T-helper 1 cell (primary cell): Measurements from ENCODE around the gene GPX4.
"Not testable (repeated sequence)": the region's sequence is repeated elsewhere in the genome, so short reads cannot be mapped to it uniquely, and the experiment has no call there.

Source experiments
- DNase-seq, 5 donors: peaks; one replicate each; pipeline ENCODE4 v3.0.0-alpha.2; 2012 to 2020

GPX4 gene

DNA sequence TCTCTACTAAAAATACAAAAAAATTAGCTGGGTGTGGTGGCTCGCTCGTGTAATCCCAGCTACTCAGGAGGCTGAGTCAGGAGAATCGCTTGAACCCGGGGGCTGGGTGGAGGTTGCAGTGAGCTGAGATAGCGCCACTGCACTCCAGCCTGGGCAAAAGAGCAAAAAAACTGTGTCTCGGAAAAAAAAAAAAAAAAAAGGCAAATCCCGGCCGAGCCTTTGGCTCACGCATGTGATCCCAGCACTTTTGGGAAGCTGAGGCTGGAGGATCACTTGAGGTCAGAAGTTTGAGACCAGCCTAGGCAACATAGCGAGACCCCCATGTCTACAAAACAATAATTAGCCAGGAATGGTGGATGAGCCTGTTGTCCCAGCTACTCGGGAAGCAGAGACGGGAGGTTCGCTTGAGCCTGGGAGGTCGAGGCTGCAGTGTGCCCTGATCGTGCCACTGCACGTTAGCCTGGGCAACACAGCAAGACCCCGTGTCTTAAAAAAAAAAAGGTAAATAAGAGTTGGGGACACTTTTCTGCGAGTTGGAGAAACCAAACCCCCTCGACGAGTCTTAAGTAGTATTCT is 574 bp upstream of the GPX4 start:
- DNase-seq: no peak

DNA sequence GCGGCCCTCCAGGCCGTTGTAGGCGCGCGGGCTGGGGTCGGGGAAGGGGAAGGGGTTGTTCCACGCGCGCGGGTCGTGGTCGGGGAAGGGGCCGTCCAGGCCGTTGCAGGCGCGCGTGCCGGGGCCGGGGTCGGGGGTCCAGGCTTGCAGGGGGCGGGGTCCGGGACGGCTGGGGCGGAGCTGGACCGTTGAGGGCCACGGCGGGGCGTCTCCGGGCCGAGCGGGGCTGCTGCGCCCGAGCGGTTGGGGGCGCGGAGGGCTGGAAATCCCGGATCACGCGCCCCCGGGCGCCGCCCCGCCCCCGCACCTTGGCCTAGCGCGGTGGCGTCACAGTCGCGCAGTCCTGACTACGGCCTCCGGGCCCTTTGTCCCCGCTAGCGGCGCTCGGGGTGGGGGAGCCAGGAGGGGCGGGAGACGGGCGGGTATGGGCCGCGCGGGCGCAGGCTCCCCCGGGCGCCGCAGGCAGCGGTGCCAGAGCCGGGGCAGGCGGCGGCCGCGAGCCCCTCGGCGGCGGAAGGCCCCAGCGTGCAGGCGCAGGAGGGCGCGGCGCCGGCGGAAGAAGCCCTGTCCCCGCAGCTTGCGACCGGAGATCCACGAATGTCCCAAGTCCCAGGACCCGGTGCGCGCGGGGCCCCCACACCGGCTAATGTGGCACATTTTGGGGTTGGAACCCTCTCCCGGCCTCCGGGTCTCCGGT is 665 bp downstream of the GPX4 start:
- peak; percentile 58 to 79 (median 68) for DNase-seq

DNA sequence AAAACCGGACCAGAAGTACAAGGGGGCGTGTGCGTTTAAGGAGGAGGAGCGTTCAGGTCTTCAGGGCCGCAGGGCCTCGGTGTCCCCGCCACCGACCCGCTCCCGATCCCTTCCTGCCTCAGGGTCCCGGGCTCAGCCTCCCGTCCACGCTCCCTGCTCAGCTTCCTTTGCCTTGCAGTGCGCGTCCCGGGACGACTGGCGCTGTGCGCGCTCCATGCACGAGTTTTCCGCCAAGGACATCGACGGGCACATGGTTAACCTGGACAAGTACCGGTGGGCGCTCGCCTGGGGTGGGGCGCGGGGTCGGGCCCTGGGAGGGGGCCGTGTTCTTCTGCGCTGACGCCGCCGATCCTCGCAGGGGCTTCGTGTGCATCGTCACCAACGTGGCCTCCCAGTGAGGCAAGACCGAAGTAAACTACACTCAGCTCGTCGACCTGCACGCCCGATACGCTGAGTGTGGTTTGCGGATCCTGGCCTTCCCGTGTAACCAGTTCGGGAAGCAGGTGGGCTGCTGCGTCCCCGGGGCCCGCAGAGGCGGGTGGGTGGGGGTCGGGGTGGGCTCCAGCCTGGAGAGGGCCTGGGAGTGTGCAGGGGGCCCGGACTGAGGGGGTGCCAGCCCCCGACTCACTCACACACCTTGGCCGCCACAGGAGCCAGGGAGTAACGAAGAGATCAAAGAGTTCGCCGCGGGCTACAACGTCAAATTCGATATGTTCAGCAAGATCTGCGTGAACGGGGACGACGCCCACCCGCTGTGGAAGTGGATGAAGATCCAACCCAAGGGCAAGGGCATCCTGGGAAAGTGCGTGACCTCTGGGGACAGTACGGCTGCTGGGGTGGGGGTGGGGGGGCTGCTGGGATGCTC is 1.4 kb downstream of the GPX4 start:
- DNase-seq: no peak

DNA sequence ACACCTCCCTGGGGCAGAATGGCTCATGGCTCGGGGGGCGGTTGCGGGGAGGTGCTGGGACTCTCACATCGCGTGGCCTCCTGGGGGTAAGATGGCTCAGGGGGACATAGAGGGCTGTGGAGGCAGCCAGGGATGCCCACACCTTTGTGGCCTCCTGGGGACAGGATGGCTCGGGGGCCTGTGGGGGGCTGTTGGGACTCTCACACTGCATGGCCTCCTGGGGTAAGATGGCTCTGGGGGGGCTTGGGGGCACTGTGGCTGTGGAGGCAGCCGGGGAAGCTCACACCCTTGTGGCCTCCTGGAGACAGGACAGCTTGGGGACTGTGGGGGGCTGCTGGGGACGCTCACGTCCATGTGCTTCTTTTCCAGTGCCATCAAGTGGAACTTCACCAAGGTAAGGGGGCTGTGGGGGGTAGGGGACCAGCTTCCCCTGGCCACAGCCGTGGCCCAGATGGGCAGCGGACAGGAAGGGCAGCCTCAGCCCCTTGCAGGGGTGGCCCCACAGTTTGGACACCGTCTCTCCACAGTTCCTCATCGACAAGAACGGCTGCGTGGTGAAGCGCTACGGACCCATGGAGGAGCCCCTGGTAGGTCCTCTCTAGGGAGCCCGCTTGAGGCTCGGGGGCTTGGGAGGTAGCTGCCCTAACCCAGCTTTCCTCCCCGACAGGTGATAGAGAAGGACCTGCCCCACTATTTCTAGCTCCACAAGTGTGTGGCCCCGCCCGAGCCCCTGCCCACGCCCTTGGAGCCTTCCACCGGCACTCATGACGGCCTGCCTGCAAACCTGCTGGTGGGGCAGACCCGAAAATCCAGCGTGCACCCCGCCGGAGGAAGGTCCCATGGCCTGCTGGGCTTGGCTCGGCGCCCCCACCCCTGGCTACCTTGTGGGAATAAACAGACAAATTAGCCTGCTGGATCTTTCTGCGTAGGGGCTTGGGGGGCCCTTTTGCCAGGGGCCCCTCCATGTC is 2.4 kb downstream of the GPX4 start:
- no peak for DNase-seq

DNA sequence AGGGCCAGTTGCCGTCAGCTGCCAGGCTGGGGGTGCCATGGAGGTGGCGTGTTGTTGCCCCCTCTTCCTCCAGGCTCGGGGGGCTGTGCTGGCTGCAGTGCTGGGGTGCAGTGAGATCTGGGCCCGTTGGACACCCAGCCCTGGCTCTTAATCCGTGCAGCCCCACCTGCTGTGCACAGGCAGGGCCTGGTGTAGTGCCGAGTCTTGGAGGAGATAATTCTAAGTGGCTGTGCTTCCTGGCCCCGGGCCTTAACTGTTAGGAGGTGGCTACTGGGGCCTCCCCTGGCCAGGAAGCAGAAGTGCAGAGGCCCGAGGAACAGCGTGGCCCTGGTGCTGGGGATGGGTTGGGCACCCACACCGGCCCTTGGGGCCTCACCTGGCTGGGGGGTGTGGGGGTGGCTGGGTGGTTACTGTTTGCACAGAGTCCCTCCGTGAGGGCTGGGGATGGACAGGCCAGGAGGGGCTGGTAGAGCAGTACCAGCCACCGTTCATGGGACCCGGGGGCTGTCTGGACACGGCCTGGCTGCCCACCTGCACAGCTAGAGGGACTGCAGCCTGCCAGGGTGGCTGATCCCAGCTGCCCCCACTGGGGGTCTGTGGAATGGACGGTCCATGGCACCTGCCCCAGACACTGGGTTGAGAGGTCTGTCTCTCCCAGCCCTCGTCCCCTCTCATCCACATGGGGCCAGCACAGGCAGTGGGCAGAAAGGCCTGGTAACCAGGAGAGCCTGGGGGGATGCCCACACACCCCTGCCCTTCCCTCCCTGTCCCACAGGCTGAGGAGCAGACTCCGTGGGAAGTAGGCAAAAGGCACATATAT is 3.3 kb downstream of the GPX4 start:
- no peak for DNase-seq

DNA sequence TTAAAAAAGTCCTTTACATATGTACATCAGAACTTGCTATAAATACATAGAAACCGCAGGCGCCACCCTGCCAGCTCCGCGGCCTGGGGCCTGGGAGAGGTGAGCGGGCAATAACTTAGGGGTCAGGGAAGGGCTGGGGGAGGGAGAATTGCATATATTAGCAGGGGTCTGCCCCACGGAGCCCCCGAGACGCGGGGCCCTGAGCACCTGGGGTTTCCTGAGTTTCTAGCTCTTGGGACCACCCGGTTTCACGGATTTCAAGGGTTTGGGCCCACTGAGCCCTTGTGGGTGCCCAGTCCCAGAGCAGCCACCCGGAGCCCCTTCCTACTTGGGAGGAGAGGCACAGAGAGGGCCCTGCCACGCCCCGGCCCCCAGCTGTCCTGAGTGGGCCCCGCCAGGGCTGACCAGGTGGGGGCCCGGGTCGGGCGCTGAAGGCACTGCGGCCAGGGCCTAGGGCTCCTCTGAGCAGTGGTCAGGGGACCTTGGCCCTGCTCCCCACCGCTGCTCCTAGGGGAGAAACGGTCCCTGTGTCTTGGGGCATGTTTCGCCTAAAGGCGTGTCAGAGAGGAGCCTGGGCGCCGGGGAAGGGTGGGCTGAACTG is 4.0 kb downstream of the GPX4 start:
- DNase-seq: no peak

DNA sequence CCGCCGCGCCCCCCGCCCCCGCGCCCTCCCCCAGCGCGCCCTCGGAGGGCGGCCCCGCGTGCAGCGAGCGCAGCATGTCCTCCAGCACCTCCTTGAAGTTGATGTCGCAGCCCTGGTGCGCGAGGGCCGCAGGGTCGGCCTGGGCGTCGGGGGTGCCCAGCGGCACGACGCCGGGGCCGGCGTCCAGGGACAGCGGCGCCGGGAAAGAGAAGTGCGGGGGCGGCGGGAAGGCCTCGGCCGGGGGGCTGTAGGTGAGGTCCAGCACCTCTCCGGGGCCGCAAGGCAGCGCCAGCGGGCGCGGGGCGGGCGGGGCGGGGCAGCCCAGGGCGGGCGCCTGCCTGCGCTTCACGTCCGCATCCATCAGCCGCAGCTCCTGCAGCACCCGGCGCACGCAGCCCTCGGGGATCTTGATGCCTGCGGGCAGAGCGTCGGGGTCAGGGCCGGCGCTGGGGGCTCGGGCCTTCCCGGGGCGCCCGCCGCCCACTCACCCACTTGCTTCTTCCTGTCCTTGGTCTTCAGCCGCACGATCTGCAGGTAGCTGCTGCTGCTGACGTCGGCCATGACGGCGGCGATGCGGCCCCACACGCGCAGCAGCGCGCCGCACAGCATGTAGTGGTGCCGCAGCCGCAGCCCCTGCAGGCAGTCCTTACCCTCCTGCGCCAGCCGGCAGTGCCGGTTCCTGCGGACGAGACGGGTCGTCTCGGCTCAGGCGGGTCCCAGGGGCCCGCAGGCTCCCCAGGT is 4.7 kb downstream of the GPX4 start:
- DNase-seq: no peak

DNA sequence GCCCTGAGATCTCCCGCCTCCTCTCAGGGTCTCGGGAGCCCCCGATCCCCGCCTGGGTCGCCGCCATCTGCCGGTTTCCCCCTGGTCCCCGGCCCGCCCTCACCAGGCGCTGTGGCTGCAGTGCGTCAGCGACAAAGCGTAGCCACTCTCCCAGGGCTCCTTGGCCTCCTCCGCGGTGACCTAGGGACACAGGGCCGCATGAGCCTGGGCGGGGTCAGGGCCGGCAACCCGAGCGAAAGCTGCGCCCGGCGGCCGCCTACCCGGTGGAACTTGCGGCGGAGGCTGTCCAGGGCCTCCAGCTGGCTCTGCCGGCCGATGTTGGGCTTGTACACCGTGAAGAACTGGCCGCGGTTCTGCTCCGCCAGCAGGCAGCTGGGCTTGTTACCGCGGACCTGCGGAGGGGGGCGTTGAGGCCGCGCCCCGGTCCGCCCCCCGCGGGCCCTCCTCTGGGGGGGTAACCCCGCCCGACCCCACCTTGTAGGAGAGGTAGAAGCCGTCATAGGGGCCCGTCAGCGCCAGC is 5.3 kb downstream of the GPX4 start:
- no peak for DNase-seq

DNA sequence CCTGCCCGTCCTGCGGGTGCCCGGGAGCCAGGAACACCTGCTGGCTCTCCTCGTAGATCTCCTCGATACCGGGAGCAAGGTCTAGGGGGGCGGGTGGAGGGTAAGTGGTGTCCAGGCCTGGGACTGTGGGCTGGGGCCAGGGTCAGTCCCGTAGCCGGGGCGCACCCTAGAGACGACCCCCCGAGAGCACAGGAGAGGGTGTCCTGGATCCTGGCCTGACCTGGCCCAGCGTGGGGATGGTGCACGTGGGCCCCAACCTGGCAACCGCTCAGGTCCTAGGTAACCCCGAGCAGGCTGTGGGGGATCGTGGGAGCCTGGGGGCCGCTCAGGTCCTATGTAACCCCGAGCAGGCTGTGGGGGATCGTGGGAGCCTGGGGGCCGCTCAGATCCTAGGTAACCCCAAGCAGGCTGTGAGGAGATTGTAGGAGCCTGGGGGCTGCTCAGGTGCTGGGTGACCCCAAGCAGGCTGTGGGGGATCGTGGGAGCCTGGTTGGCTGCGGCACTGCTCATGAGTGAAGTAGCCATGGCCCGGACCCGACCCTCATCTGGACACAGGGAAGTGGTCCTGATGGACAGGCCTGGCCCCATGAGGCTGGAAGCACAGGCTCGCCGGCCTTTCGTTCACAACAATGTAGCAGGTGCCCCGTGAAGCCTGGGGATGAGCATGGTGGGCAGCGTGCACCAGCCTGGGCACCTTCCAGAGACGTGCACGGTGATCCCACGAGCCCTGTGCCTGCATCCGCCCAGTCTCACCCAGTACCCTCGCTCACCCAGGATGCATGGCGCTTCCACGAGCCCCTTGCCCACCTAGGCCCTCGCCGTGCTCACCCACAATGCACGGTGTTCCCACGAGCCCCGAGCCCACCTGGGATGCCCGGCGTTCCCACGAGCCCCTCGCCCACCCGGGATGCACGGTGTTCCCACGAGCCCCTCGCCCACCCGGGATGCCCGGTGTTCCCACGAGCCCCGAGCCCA is 6.2 kb downstream of the GPX4 start:
- no peak for DNase-seq

DNA sequence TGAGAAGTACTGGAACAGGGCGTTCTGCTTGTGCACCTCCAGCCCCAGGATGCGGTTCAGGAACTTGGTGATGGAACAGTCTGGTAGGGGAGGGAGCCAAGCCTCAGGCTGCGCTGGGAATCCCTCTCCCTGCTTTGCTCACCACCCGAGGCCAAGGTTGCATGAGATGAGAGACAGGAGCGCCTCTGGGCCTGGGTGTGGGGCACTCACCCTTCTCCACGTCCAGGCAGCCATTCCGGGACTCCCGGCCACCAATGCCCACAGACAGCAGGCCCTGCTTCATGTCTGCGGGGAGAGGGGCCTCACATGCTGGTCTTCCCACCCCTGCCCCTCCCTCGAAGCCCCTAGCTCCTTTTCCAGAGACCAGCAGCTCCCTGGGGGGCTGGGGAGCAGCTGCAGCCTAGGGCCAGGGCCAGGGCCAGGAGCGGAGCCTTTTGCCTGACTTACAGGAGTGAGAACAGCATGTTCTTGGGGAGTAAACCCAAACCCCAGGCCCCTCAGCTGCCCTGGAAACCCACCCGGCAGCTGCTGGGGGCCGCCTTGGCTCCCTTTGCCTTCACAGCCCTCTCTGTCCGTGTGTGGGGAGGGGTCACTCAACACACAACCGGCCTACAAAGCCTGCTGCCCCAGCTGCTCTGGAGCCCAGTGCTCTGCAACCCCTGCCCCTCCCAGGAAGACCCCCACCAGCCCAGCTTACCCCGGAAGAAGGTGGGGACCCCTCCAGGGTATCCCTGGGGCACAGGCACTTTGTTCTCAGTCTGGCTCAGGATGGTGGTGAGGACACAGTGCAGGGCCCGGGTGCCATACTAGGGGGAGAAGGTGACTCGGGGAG is 7.2 kb downstream of the GPX4 start:
- DNase-seq: no peak

DNA sequence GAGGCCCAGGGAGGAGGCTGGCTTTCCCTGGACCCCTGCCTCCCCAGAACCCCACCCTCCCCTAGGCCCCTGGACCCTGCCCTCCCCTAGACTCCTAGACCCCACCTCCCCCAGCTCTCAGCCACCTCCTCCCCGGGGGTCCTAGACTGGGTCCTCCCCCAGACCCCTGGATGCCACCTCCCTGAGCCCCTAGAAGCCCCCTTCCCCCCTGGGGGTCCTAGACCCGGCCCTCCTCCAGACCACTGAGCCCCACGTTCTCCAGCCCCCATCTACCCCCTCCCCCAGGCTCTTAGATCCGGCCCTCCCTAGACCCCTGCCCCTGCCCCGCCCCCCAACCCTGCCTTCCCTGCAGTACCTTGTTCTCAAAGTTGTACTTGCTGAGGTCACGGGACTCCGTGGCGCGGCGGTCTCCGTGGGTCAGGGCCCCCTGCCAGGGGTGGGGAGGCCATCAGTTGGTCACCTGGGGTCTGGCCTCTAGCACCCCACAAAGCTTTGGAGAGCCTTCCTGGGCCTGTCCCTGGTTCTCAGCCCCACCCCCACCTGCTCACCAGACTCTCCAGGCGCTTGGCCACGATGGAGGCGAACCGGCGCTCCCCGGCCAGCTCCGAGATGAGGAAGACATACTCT is 8.0 kb downstream of the GPX4 start:
- no peak for DNase-seq

DNA sequence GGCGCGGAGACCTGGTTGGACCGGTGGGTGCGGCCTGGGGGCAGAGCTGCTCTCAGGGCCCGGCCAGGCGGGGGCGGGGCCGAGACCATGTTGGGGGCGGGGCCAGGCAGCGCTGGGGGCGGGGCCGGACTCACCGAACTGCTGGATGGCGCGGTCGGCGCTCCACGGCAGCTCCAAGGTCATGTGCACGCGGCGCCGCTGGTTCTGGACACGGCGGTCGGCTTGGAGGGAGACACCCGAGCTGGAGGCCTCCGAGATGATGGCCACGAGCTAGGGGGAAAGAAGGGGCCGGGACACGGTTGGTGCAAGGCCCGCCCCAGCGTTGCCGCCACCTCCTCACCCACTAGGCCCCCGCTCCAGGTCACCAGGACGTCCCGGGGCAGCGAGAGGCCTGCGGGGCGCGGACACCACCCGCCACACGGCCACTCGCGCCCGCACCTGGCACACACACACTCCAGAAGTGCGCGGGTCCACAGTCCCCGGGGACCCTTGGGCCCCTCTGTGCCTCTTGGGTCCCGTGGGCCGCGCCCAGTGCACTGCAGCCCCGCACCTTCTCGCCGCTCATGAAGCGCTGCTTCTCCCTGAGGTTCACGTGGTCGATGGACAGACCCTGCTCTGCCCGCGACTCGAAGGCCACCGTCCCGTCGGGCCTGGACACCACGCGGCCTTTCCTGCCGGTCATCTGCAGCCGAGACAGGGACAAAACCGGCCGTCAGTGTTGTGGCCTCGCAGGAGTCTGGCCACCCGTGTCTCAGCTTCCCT is 8.7 kb downstream of the GPX4 start:
- DNase-seq: no peak

DNA sequence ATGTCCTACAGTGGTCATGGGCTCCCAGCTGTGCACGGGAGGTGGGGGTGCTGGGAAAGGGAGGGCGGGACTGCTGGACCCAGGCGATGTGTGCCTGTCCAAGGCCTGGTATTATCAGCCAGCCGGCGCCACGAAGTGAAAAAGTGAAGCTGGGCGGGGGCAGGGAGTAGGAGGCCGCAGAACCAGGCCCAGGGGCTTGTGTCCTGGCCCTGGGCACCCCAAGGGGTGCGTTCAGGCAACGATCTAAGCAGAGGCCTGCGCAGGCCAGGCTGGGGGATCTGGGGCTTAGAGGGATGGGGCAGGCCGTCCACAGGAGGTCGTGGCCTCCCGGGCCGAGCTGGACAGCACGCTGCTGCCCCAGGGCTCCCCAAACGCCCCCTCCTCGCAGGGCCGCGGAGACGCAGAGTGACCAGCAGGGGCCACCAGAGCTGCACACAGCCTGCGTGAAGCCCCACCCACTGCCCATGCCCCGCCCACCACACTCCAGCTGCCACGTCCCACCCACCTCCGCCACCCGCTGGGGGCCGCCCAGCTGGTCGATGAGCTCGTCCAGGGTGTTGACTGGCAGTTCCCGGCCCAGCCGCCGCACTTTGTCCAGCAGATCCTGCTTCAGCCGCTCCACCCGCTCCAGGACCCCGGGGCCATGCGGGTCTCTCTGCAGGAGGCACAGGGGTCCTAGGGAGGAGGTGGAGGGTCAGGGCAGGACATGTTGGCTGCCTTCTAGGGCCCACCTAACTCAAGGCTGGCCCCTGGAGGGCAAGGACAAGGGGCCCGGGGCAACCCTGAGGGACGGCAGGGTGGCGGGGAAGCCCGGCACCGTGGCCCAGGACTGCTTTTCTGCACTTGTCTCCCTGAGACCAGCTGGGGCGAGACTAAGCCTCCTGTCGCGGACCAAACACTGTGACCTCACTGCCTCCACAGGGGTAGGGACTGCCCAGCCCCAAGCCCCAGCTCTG is 9.5 kb downstream of the GPX4 start:
- DNase-seq: peak; percentile 71 to 84 (median 78)

DNA sequence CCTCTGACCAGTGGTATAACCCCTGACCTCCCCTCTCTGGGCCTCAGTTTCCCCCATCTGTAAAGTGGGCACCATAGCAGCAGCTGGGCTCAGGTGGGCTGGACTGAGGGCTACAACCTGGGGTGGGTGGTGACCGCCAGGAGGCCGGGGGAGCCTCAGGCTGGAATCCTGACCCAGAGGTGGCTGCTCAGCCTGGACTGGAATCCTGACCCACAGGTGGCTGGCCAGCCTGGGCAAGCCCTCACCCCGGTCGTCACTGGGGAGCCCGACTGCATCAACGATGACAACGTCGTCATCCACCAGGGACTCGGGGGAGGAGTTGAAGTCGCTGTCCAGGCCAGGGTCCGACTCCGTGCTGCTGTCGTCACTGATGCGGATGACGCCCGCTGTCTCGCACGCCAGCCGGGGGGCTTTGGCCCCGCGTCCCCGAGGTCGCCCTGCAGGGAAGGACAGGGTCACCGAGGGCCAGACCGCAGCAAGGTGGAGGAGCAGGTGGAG is 10.2 kb downstream of the GPX4 start:
- DNase-seq: no peak

DNA sequence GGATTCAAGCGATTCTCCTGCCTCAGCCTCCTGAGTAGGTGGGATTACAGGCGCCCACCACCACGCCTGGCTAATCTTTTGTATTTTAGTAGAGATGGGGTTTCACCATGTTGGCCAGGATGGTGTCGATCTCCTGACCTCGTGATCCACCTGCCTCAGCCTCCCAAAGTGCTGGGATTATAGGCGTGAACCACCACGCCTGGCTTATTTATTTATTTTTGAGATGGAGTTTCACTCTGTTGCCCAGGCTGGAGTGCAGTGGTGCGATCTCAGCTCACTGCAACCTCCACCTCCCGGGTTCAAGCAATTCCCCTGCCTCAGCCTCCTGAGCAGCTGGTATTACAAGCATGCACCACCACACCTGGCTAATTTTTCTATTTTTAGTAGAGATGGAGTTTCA is 10.9 kb downstream of the GPX4 start:
- DNase-seq: not testable (repeated sequence)
